ENCODE measurements around the gene EFNA2.

Gene EFNA2

GRCh38 chr19:1253514-1254080 lies 32.1 kb upstream of the EFNA2 start:
- DNase-seq (ENCODE audit: extremely low spot score): no peak
- no peak for TF ChIP-seq CTCF (IDR thresholded peaks at IDR 0.05; ENCODE audit: control extremely low read depth, extremely low read depth, low read depth, missing control alignments)
- ChIA-PET CTCF (interaction anchor here (1.0 to 18.0 kb wide), 4 partner anchors 8 to 15 kb away, joined by 3 to 491 read pairs (median 18); partner anchors contain the start of genes ATP5F1D, CBARP and CIRBP), POLR2A (interaction anchor here (0.7 to 2.7 kb wide), 4 partner anchors 12 to 22 kb away, joined by 4 to 18 read pairs (median 4); partner anchors contain the start of genes CIRBP and FAM174C)

- ChIA-PET POLR2A (no interaction called here), CTCF (interaction anchor here (3.3 to 18.0 kb wide), 2 partner anchors 11 to 12 kb away, joined by 28 to 491 read pairs; partner anchors contain the start of genes ATP5F1D and CBARP)
- TF ChIP-seq CTCF (IDR thresholded peaks at IDR 0.05; ENCODE audit: control extremely low read depth, extremely low read depth, low read depth, missing control alignments): no peak
- DNase-seq (ENCODE audit: extremely low spot score): no peak
Observed at GRCh38 chr19:1254081-1254527, 31.6 kb upstream of the EFNA2 start.

- no peak for DNase-seq (ENCODE audit: extremely low spot score)
- ChIA-PET CTCF (interaction anchor here (2.7 to 18.0 kb wide), 2 partner anchors 12 to 13 kb away, joined by 22 to 491 read pairs; partner anchors contain the start of genes ATP5F1D and CBARP), POLR2A (interaction anchor here (1.0 to 2.8 kb wide), 3 partner anchors 12 to 180 kb away, joined by 3 to 18 read pairs (median 4); partner anchors contain the start of gene CIRBP)
- TF ChIP-seq CTCF (IDR thresholded peaks at IDR 0.05; ENCODE audit: control extremely low read depth, extremely low read depth, low read depth, missing control alignments): no peak
Observed at GRCh38 chr19:1254530-1255185, 31.0 kb upstream of the EFNA2 start.

GRCh38 chr19:1255186-1256161 lies 30.2 kb upstream of the EFNA2 start:
- POLR2A ChIA-PET: interaction anchor here (1.0 to 2.8 kb wide), 3 partner anchors 11 to 181 kb away, joined by 3 to 18 read pairs (median 4); partner anchors contain the start of gene CIRBP
- no peak for TF ChIP-seq CTCF (IDR thresholded peaks at IDR 0.05; ENCODE audit: control extremely low read depth, extremely low read depth, low read depth, missing control alignments)
- CTCF ChIA-PET: interaction anchor here (1.8 to 18.0 kb wide), 3 partner anchors 12 to 14 kb away, joined by 4 to 491 read pairs (median 22); partner anchors contain the start of genes ATP5F1D, CBARP and CIRBP
- no peak for DNase-seq (ENCODE audit: extremely low spot score)

- ChIA-PET CTCF (interaction anchor here (1.4 to 18.0 kb wide), 4 partner anchors 10 to 14 kb away, joined by 4 to 491 read pairs (median 13); partner anchors contain the start of genes ATP5F1D, CBARP and CIRBP), POLR2A (interaction anchor here (2.8 kb wide), 1 partner anchor 12 kb away, joined by 18 read pairs; the partner anchor contains the start of gene CIRBP)
- no peak for TF ChIP-seq CTCF (IDR thresholded peaks at IDR 0.05; ENCODE audit: control extremely low read depth, extremely low read depth, low read depth, missing control alignments)
- no peak for DNase-seq (ENCODE audit: extremely low spot score)
Observed at GRCh38 chr19:1256646-1257474, 28.8 kb upstream of the EFNA2 start.

All from GM10248 (cell line).